GM19193 (cell line): ENCODE data around the gene GPS2.

Experiments used
- POLR2A ChIP-seq: IDR thresholded peaks from 4 replicates; pipeline ENCODE4 v1.6.1; 2011; ENCODE audit not compliant: insufficient read depth, insufficient read length; ENCODE audit errors: extremely low read depth

Gene GPS2

DNA sequence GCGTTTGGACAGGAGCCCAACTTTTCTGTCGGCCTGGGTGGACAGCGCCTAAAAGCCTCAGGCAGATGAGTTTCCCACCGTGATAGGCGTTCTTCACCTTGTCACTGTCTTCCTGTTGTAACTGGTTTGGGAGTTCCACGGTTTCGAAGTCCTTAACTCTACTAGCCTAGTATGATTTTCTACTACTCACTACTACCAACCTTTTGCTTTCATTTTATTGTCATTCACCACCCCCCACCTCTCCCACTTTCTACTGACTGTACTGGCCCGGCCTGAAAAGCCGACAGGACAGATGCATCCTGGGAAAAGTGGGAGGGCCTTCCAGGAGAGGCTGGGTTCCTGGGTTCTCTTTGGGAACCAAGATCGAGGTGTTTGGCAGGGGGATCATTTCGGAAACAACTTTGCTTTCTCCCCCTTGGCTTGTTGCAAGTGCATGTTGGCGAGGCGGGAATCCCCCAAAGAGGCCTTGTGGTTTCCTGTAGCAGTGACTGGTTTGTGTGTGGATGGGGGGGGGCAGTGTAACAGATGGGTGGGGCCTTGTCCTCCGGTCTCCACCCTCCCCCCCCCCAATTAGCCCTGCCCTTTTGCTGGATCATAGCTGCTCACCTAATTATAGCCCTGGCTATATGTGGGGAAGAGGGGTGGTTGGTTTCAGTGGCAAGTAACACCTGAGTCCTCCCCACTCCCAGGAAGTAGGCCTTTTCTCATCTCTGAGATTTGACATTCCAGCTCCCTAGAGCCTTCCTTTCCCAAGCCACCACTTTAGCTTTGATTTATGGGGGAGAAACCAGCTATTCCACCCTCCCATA is 6.3 kb downstream of the GPS2 start:
- peak; percentile 57 for TF ChIP-seq POLR2A

DNA sequence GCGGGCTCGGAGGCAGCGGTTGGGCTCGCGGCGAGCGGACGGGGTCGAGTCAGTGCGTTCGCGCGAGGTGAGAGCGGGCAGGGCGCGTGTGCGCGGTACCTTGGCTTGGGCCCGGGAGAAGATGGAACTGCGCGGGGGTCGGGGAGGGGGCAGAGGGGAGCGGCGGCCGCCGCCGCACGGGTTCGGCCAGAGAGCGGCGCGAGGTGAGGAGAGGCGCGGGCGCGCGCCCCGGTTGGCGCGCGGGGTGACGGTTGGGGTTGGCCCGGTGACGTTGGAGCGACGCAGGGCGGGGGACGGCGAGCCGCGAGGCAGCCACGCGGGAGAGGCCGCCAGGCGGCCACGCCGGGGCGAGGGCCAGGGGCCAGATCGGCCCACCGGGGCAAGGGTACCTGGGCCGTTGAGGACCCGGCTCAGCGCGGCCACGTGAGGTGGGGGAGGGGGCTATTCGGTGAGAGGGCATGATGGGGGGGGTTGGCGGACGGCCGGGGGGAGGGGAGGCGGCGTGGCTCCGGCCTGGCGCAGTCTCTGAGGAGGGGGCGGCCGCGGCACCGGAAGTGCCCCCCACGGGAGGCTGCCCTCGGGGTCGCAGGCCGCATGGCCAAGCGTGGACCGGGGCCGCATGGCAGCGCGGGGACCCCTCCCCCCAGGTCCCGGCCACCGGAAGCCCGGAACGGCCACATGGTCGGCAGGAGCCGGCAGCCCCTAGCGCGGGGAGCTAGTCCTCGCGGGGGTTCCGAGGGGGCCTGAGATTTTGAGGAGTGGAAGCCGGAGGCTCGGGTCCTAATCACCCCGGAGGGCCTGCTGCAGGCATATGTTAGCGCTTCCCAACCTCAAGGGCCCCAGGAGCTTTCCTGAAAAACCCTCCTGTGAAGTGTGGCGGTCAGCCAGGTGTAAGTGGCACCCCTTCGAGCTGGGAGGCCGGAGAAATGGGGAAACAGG is 7.2 kb downstream of the GPS2 start:
- no peak for TF ChIP-seq POLR2A

DNA sequence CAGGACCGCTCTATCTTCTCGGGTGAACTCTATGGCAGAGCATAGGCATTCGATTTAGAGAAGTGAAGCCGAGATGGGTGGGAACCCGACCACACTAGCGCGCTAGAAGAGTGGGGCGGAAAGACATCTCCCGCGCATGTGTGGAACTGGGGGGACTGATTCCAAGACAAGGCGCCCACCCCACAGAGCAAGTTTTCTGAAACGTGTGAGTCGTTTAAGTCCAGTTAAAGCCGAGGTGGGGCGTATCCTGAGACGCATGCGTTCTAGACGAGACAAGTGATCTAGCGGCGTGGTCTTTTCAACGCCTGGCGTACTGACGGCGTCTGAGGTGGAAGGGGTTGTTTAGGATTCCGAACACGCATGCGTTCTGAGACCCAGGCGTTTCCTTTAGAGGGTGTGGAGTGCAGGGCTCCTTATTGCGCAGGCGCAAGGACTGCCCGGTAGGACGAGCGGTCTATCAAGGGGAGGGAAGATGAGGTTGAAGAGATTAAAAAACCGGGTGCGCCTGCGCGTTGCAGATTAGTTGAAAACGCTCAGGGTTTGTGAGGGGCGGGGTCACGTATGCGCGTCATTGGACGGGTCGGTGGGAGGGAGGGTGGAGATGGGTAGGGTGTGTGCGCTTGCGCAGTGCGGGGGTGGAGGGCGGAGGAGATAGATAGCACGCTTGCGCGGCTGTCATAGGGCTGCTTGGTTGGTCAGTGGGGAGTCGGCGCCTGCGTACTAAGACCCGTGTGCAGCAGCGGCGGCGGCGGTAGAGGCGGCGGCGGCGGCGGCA is 8.1 kb downstream of the GPS2 start, which contains the start of gene EIF5A:
TSS of gene EIF5A (plus strand) at position 718 of the 775 bp plus-strand sequence. CDS start 2,008 bp downstream, outside the sequence.
- peak; percentile 89 for TF ChIP-seq POLR2A

DNA sequence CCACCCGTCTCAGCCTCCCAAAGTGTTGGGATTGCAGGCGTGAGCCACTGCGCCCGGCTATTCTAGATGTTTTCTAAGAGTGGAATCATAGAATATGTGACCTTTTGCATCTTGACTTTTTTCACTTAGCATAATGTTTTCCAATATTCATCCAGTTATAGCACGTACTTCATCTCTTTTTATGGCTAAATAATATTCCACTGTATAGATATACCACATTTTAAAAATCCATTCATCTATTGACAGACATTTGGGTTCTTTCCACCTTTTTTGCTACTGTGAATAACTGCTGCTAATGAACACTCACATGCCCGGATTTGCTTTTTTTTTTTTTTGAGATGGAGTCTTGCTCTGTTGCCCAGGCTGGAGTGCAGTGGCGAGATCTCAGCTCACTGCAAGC is 11.0 kb downstream of the GPS2 start:
- no peak for TF ChIP-seq POLR2A

DNA sequence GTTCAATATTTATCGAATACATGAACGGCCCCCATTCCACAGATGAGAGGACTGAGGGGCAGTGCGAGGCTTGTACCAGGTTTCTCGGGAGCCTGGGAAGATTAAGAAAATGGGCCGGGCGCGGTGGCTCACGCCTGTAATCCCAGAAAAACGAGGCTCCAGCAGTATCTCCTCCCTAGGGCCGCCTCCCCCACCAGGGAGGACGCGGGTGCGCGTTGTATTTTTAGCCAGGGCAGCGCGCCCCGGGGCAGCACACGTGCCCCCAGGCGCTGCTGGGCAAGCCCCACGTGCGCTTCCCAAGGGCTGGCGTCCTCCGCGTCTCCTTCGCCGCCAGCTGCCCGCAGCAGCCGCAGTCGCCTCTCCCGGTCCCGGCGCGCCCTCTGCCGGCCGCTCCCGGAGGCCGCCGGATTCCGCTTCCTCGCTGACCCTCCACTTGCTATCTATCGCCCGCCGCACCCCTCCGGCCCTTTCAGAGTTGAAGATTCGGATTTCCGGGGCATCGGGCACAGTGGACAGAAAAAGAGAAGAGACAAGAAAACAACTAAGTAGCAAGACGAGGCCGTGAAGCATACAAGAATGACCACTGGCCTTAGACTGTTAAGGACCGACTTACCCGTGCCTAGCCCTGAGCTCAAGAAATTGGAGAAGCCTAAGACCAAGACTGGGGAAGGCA is 18.8 kb downstream of the GPS2 start:
- TF ChIP-seq POLR2A = no peak

DNA sequence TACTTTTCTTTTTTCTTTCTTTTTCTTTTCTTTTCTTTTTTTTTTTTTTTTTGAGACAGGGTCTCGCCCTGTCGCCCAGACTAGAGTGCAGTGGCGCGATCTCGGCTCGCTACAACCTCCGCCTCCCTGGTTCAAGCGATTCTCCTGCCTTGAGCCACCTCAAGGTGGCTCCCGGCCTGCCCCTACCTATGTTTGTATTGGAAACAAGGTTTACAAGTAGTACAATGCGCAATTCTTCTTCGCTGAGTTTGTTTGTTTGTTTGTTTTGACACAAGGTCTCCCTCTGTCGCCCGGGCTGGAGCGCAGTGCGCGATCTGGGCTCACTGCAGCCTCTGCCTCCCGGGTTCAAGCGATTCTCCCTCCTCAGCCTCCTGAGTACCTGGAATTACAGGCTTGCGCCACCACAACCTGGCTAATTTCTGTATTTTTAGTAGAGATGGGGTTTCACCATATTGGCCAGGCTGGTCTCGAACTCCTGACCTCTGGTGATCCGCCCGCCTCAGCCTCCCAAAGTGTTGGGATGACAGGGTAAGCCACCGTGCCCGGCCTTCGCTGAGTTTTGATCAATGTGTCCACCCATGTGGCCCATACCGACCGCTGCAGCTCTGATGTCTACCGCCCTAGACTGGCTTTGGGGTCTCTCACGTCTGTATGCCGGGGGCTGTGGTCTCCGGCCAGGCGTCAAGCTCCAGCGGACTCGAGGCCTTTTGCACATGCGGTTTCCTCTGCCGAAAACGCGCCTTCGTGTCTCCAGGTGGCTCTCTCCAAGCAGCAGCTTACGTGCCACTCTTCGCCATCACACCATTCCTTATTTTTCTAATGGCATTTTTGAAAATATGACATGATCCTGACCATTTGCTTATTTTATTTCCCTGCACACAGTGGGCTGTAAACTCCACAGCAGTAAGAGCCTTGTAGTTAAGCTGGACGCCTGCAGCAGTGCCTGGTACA is 19.7 kb downstream of the GPS2 start:
- no peak for TF ChIP-seq POLR2A

DNA sequence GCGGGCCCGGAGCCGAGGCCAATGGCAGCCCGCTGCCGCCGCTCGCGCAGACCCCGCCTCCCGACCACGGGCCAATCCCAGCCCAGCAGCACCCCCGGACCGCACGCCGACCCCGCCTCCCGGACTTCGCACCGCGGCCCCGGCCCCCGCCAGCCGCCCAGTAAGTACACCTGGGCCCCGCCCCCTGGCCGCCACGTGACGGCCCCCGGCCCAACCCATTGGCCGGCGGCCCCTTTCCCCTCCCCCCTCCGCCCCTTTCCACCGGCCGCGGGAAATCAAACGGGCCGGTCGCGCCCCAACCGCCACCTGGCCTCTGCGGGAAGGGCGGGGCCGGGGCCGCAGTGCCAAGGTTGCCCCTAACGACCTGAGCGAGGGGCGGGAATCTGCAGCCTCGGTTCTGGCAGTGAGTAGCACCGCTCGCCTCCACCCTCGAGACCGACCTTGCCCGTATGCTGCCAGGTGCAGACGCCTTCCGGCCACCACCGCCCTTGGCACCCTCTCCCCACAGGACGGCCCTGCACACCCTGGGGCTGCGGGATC is 20.5 kb downstream of the GPS2 start, which contains the start of gene YBX2:
TSS of gene YBX2 (minus strand) at position 26 of the 540 bp plus-strand sequence. CDS start 139 bp downstream, outside the sequence.
- no peak for TF ChIP-seq POLR2A

DNA sequence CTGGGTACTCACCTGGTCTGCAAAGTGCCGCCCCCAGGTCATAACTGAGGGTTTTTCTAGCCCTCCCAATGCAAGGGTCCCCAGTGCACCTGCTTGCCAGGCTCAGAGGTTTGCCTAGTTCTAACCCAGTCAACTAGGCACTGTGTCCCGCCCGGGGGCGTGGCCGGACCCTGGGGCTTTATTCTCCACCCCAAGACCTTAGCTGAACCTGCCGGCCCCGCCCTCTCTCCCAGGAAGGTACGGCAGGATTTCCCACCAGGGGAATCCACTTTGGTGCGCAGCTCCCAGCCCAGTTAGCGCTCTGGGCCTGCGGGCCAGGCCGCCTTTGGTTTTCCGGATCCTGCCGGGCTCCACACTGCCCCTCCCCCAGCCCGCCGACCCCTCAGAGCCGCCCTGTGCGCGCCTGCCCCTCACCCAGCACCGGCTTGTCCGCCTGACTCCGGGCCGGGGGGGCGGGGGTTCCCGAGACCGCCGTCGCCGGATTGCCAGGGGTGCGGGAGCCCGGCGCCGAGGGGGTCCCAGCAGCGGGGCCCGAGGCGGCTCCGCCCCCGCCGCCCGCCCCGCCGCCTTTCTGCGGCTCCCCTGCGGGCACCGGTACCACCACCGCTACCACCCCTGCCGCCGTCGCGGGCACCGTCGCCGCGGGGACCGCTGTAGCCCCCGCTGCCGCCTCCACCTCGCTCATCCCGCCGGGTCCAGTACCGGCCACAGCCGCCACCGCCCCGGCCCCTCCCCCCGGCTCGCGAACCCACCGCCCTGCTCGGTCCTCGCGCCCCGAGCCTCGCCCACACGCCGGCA is 21.1 kb downstream of the GPS2 start:
- TF ChIP-seq POLR2A = no peak

DNA sequence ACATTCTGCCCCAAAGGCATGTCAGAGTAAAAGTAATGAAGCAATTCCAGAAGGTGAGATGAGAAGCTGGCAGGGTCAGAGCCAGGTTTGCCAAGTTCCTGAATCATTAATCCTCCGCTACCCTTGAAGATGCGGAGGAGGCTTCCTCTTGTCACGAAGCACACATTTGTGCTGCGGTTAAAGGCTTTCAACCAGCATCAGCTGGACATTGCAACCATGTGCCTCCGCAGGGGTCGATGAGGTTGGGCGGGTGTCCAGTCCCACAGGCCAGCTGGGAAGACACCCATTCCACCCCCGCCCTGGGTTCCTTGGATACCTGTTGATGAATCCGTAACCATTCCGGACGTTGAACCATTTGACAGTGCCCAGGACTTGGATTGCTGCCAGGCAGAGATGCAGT is 22.0 kb downstream of the GPS2 start:
- no peak for TF ChIP-seq POLR2A

DNA sequence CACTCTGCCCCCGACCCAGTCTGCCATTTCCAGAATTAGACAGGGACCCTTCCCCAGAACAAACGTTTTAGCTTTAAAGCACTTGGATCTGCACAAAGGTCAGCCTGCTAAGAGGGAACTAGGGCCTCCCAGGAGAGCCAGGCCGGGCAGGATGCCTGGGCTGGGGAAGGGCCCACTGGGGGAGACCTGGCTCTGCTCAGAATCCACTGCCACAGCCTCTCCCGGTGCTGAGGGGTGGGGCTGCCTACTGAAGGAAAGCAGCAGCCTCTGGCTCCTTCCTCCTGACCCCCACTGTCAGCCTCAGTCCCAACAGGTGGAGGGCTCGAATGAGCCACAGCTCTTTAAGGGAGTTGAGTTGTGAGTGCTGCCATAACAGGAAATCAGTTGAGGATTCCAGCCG is 22.4 kb downstream of the GPS2 start:
- TF ChIP-seq POLR2A = no peak

DNA sequence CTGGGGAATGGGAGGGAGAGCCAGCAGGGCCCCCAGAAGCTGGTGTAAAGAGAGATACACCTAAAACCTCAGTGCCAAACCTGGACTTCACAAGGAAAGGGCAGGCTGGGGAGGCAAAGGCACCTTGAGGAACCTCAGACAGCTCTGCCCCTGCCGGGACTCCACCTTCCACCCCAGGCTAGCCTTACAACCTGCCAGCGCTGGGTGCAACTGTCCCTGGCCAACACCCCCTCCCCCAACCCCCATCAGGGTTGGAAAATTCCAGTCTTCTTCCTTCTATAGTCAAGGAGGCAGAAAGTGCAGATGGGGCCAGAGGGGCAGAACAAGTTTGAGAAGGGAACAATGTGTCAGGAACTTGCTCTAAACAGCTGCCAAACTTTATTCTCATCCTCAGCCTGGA is 23.0 kb downstream of the GPS2 start:
- no peak for TF ChIP-seq POLR2A

DNA sequence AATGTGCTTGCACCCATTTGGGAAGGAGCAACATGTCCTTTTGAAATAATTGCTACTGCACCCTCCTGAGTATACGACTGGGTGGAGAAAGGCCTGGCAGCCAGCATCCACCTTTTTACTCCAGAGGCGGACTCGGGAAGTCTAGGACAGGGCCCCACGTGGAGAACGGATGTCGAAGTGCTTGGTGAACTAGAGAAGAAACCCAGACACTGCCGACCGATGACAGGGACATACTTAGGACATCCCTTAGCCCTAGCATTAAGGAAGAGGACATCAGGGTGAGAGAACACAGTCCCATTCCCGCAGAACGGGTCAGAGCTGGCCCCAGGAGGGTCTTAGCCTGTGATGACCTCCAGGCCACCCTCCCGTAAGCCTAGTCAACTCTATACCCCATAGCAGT is 24.5 kb downstream of the GPS2 start:
- TF ChIP-seq POLR2A = no peak
